Measurements from ENCODE around the gene ERO1B. TPM values are rescaled to one million over a fixed set of nuclear protein-coding genes. Genes with fewer than 3 reads are reported as not detected.

The ERO1B gene
- total RNA-seq, 1 experiment from 2014 or later = 3.2 TPM

- no peak for ATAC-seq
- H3K9me3 Mint-ChIP-seq = peaks cover 38% of the 10 kb centered on the region
- H3K4me3 Mint-ChIP-seq = no peak overlapping the region
- CTCF ChIA-PET = no interaction called here
- TF ChIP-seq NFATC4 (CRISPR knock-in tag; IDR thresholded peaks at IDR 0.05) = no peak
- TF ChIP-seq, protein P1, sequence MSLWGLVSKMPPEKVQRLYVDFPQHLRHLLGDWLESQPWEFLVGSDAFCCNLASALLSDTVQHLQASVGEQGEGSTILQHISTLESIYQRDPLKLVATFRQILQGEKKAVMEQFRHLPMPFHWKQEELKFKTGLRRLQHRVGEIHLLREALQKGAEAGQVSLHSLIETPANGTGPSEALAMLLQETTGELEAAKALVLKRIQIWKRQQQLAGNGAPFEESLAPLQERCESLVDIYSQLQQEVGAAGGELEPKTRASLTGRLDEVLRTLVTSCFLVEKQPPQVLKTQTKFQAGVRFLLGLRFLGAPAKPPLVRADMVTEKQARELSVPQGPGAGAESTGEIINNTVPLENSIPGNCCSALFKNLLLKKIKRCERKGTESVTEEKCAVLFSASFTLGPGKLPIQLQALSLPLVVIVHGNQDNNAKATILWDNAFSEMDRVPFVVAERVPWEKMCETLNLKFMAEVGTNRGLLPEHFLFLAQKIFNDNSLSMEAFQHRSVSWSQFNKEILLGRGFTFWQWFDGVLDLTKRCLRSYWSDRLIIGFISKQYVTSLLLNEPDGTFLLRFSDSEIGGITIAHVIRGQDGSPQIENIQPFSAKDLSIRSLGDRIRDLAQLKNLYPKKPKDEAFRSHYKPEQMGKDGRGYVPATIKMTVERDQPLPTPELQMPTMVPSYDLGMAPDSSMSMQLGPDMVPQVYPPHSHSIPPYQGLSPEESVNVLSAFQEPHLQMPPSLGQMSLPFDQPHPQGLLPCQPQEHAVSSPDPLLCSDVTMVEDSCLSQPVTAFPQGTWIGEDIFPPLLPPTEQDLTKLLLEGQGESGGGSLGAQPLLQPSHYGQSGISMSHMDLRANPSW (CRISPR knock-in tag; conservative IDR thresholded peaks at IDR 0.05; ENCODE audit: low read depth) = no peak
- DNase-seq (ENCODE audit: low spot score) = no peak
- POLR2A ChIA-PET = no interaction called here
- H3K36me3 Mint-ChIP-seq = peaks cover 39% of the 10 kb centered on the region
- H3K27ac Mint-ChIP-seq = no peak overlapping the region
- no peaks in the 10 kb centered on the region; the same call in 1 of the 2 replicates for H3K27me3 Mint-ChIP-seq (ENCODE audit: low read depth)
- peaks cover 12% of the 10 kb centered on the region for H3K4me1 Mint-ChIP-seq
Measured at GRCh38 chr1:236204656-236205055, 77.1 kb downstream of the ERO1B start.

- peaks cover 42% of the 10 kb centered on the region for H3K36me3 Mint-ChIP-seq
- H3K9me3 Mint-ChIP-seq = peaks cover 42% of the 10 kb centered on the region
- DNase-seq (ENCODE audit: low spot score) (no peak), ATAC-seq (no peak)
- peaks cover 12% of the 10 kb centered on the region for H3K4me1 Mint-ChIP-seq
- H3K4me3 Mint-ChIP-seq = no peak overlapping the region
- no peaks in the 10 kb centered on the region; the same call in 1 of the 2 replicates for H3K27me3 Mint-ChIP-seq (ENCODE audit: low read depth)
- no peak overlapping the region for H3K27ac Mint-ChIP-seq
- CTCF ChIA-PET = no interaction called here
- POLR2A ChIA-PET = no interaction called here
- TF ChIP-seq, protein P2, sequence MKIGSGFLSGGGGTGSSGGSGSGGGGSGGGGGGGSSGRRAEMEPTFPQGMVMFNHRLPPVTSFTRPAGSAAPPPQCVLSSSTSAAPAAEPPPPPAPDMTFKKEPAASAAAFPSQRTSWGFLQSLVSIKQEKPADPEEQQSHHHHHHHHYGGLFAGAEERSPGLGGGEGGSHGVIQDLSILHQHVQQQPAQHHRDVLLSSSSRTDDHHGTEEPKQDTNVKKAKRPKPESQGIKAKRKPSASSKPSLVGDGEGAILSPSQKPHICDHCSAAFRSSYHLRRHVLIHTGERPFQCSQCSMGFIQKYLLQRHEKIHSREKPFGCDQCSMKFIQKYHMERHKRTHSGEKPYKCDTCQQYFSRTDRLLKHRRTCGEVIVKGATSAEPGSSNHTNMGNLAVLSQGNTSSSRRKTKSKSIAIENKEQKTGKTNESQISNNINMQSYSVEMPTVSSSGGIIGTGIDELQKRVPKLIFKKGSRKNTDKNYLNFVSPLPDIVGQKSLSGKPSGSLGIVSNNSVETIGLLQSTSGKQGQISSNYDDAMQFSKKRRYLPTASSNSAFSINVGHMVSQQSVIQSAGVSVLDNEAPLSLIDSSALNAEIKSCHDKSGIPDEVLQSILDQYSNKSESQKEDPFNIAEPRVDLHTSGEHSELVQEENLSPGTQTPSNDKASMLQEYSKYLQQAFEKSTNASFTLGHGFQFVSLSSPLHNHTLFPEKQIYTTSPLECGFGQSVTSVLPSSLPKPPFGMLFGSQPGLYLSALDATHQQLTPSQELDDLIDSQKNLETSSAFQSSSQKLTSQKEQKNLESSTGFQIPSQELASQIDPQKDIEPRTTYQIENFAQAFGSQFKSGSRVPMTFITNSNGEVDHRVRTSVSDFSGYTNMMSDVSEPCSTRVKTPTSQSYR (CRISPR knock-in tag; IDR thresholded peaks at IDR 0.05) = no peak
- no peak for TF ChIP-seq ZNF263 (CRISPR knock-in tag; IDR thresholded peaks at IDR 0.05; ENCODE audit: low read depth)
- TF ChIP-seq, protein P3, sequence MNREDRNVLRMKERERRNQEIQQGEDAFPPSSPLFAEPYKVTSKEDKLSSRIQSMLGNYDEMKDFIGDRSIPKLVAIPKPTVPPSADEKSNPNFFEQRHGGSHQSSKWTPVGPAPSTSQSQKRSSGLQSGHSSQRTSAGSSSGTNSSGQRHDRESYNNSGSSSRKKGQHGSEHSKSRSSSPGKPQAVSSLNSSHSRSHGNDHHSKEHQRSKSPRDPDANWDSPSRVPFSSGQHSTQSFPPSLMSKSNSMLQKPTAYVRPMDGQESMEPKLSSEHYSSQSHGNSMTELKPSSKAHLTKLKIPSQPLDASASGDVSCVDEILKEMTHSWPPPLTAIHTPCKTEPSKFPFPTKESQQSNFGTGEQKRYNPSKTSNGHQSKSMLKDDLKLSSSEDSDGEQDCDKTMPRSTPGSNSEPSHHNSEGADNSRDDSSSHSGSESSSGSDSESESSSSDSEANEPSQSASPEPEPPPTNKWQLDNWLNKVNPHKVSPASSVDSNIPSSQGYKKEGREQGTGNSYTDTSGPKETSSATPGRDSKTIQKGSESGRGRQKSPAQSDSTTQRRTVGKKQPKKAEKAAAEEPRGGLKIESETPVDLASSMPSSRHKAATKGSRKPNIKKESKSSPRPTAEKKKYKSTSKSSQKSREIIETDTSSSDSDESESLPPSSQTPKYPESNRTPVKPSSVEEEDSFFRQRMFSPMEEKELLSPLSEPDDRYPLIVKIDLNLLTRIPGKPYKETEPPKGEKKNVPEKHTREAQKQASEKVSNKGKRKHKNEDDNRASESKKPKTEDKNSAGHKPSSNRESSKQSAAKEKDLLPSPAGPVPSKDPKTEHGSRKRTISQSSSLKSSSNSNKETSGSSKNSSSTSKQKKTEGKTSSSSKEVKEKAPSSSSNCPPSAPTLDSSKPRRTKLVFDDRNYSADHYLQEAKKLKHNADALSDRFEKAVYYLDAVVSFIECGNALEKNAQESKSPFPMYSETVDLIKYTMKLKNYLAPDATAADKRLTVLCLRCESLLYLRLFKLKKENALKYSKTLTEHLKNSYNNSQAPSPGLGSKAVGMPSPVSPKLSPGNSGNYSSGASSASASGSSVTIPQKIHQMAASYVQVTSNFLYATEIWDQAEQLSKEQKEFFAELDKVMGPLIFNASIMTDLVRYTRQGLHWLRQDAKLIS (CRISPR knock-in tag; IDR thresholded peaks at IDR 0.05; ENCODE audit: borderline replicate concordance) = no peak
- TF ChIP-seq MXD4 (CRISPR knock-in tag; IDR thresholded peaks at IDR 0.05; ENCODE audit: borderline replicate concordance) = no peak
- TF ChIP-seq E2F1 (CRISPR knock-in tag; IDR thresholded peaks at IDR 0.05) = no peak
- TF ChIP-seq SOX15 (CRISPR knock-in tag; IDR thresholded peaks at IDR 0.05) = no peak
- no peak for TF ChIP-seq NR2C2 (CRISPR knock-in tag; IDR thresholded peaks at IDR 0.05)
- no peak for TF ChIP-seq OVOL2 (CRISPR knock-in tag; IDR thresholded peaks at IDR 0.05; ENCODE audit: borderline replicate concordance)
- TF ChIP-seq RORB (CRISPR knock-in tag; IDR thresholded peaks at IDR 0.05) = no peak
- TF ChIP-seq, protein P4, sequence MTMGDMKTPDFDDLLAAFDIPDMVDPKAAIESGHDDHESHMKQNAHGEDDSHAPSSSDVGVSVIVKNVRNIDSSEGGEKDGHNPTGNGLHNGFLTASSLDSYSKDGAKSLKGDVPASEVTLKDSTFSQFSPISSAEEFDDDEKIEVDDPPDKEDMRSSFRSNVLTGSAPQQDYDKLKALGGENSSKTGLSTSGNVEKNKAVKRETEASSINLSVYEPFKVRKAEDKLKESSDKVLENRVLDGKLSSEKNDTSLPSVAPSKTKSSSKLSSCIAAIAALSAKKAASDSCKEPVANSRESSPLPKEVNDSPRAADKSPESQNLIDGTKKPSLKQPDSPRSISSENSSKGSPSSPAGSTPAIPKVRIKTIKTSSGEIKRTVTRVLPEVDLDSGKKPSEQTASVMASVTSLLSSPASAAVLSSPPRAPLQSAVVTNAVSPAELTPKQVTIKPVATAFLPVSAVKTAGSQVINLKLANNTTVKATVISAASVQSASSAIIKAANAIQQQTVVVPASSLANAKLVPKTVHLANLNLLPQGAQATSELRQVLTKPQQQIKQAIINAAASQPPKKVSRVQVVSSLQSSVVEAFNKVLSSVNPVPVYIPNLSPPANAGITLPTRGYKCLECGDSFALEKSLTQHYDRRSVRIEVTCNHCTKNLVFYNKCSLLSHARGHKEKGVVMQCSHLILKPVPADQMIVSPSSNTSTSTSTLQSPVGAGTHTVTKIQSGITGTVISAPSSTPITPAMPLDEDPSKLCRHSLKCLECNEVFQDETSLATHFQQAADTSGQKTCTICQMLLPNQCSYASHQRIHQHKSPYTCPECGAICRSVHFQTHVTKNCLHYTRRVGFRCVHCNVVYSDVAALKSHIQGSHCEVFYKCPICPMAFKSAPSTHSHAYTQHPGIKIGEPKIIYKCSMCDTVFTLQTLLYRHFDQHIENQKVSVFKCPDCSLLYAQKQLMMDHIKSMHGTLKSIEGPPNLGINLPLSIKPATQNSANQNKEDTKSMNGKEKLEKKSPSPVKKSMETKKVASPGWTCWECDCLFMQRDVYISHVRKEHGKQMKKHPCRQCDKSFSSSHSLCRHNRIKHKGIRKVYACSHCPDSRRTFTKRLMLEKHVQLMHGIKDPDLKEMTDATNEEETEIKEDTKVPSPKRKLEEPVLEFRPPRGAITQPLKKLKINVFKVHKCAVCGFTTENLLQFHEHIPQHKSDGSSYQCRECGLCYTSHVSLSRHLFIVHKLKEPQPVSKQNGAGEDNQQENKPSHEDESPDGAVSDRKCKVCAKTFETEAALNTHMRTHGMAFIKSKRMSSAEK (CRISPR knock-in tag; IDR thresholded peaks at IDR 0.05; ENCODE audit: borderline replicate concordance) = no peak
- TF ChIP-seq ZNF671 (CRISPR knock-in tag; IDR thresholded peaks at IDR 0.05) = no peak
- TF ChIP-seq ZNF317 (CRISPR knock-in tag; IDR thresholded peaks at IDR 0.05; ENCODE audit: borderline replicate concordance, low read depth) = no peak
- TF ChIP-seq, protein P5, sequence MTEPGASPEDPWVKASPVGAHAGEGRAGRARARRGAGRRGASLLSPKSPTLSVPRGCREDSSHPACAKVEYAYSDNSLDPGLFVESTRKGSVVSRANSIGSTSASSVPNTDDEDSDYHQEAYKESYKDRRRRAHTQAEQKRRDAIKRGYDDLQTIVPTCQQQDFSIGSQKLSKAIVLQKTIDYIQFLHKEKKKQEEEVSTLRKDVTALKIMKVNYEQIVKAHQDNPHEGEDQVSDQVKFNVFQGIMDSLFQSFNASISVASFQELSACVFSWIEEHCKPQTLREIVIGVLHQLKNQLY (CRISPR knock-in tag; IDR thresholded peaks at IDR 0.05) = no peak
- no peak for TF ChIP-seq TEAD4 (CRISPR knock-in tag; IDR thresholded peaks at IDR 0.05)
- no peak for TF ChIP-seq E2F4 (CRISPR knock-in tag; IDR thresholded peaks at IDR 0.05; ENCODE audit: borderline replicate concordance, low read depth)
Measured at GRCh38 chr1:236204039-236204438, 77.7 kb downstream of the ERO1B start.

Measured in WTC11 (cell line).